GM18909 (cell line): ENCODE data around the gene DLG1.

Experiments used
- ATAC-seq: cut with Tn5 transposase; IDR thresholded peaks from one replicate; pipeline ENCODE4 v1.9.1; 2021; ENCODE audit warnings: mild to moderate bottlenecking; ENCODE audit not compliant: unreplicated experiment, poor library complexity

DLG1 gene

DNA sequence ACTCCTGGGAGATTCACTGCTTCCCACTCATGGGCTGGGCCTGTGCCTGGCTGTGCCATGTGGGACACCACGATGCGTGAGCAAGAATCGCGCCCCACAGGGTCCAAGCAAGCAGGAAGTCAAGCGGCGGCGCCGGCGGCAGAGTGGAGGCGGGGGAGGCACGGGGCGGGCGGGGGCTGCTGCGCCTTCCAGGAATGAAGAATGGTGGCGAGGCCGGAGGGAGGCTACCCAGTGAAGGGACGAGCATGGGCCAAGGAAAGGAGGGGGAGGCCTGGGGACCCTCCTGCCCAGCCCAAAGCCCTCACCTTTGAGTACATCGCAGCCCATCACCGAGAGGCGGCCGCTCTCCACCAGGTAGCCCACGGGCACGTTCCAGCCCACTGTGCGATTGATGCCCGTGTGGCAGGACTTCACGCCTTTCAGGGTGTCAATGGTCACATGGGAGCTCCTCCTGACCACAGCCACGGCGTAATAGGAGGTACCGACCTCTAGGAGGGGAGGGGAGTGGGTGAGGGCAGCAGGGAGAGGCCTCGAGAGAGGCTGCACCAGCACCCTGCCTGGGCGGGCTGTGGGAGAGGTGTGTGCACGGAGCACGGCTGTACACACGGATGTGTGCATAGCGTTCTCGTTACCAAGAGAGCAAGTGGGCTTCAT is 274.3 kb downstream of the DLG1 start:
- ATAC-seq: peak; percentile 2

DNA sequence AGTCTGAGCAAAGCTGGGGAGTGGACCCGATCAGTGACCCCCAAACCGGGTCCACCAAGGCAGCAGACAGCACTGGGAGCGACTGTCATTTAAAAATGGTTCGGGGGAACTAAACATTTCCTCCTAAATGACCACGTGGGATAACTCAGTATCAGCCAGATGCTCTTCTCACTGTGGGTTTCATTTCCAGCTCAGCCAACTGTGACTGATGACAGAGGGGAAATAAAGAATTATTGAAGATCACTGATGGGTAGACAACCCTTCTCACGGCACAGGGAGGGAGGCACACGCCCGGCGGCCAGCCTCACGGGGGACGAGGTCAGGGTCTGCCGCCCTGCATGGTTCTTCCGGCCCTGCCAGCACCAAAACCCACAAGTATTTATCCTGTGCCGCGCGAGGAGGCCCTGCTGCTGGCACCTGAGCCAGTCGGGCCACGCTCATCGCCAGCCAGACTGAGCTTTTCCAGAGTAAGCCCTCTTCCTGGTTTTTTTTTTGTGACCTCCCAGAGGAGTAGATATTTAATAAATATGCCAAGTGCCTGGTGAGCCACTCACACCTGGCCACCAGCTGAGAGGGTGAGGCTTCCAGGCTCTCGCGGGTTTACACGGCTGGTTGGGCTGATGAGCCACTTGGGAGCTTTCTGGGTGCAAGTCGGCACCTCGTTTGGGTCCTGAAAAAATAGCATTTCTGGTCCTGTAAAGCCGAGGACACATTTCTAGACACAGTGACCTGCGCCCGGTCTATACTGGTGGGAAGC is 275.0 kb downstream of the DLG1 start:
- ATAC-seq: peak; percentile 65

DNA sequence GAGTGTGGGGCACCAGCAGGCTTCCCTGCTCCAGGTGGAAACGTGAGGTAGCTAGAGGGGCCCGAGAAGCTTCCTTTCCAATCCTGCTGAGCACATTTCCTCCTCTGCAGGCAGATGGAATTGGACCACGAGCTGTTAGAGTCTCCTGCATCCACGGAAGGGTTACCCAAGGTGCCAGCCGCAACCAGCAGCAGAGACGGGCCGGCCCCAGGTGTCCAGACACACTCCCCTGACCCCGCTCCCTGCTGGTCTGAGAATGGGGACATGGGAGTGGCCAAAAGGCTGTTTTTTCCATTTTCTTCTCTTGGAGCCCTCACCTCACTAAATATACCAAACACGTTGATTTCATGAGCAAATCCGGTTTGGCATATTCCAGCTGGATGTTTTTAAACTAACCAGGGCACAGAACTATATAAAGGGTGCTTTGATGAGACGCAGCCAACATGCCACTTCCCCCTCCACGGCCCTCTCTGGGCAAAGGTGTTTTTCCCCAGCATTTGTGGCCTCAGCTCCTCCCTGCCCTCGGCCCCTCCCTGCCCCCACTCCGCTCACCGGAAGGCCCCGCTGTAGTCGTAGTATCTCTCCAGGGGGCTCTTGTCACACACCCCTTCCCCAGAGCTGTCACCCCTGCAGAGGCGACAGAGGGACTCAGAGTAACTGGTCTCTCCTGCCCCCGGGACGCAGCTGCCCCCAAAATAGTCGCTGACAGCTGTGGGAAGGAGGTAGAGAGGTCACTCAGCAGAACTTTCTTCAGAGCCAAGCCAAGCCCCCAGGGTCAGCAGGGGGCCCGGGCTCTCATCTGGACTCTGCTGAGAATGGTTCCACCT is 275.8 kb downstream of the DLG1 start:
- peak; percentile 11 for ATAC-seq

DNA sequence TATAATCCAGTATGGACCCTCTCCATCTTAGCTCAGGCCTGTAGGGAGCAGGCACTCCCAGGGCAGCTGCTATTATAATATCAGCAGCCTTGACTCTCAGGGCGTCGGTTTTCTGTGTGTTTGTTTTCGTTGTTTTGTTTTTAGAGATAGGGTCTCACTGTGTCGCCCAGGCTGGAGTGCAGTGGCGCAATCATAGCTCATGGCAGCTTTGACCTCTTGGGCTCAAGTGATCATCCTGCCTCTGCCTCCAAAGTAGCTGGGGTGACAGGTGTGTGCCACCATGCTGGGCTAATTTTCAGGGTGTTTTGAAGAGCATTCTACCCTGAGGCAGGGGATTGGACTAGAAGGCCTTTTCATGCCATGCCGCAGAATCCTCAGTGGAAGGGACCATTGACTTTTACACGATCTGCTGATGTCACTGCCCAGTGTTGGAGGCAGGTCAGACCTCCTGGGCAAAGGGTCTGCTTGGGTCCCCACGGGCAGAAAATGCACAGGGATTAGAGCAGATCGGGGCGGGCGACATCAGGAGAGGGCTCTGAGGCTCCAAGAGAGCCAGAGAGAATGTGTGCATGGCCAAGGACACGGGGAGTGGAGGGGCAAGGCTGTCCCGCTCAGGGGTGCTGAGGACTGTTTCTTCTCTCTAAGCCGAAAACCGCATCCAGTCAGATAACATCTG is 276.5 kb downstream of the DLG1 start:
- no peak for ATAC-seq

DNA sequence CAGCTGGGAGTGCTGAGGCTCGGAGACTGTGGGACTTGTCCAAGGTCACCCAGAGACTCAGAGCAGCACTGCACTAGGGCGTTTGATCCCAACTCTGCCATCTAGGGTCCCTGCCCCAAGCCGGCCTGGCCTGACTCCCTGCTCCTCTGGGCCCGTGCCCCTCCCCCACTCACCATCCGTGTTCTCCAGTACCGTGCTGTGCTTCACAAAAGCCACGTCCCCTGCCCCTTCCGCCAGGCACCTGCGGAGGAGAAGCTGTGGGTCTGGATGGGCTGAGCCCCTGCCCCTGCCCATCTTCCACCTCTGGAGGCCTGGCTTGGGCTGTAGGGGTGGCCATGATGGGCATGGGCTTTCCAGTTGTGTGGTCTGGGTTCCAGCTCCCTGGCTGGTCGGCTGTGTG is 277.2 kb downstream of the DLG1 start:
- no peak for ATAC-seq

DNA sequence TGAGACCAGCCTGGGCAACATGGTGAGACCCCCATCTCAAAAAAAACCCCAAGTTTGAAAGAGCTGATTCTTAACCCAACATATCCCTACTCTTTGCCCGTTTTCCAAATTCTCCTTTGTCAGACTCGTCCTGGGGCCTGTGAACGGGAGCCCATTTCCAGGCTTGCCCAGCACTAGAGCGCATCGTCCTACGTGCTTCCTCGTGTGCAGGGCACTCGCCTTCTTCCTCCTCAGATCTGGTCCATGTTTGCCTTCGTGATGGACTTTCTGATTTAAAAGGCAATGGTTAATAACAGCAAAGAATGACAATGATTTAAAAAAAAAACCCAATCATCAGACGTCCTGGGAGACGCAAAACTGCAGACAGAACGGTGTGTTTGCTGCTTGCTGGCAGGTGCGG is 278.9 kb downstream of the DLG1 start:
- ATAC-seq: no peak

DNA sequence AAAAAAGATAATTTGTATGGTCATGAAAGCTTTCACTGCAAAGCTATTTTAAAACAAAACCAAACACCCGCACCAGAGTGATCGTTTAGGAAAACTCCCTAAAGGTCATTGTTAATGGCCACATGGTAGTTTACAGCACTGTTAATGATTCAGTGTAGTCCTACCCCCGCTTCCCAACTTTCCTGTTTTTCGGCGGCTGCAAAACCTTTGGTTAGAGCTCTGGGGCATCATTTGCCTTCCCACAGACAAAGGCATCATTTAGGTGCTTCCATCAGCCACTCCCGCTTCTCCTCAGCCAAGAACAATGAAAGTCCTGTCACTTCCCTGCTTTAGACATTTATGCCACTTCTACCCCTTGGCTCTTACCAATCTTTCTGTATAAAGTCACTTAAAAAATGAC is 279.4 kb downstream of the DLG1 start:
- ATAC-seq: no peak

DNA sequence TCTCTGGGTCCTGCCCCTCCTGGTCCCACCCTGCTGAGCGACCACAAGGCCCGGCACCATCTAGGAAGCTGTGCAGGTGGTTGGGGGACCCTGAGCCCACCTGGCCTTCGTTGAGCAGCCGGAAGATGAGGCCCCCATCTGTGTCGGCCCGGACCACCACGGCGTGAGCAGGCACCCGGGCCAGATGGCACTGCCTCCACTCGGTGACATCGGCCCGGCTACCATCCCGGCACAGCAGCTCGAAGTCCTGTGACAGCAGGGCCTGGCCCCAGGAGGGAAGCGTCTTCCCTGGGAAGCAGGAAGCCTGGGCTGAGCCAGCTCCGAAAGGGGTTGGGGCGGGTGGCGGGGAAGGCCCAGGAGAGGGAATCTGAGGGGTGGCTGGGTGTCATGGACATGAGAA is 281.4 kb downstream of the DLG1 start:
- no peak for ATAC-seq

DNA sequence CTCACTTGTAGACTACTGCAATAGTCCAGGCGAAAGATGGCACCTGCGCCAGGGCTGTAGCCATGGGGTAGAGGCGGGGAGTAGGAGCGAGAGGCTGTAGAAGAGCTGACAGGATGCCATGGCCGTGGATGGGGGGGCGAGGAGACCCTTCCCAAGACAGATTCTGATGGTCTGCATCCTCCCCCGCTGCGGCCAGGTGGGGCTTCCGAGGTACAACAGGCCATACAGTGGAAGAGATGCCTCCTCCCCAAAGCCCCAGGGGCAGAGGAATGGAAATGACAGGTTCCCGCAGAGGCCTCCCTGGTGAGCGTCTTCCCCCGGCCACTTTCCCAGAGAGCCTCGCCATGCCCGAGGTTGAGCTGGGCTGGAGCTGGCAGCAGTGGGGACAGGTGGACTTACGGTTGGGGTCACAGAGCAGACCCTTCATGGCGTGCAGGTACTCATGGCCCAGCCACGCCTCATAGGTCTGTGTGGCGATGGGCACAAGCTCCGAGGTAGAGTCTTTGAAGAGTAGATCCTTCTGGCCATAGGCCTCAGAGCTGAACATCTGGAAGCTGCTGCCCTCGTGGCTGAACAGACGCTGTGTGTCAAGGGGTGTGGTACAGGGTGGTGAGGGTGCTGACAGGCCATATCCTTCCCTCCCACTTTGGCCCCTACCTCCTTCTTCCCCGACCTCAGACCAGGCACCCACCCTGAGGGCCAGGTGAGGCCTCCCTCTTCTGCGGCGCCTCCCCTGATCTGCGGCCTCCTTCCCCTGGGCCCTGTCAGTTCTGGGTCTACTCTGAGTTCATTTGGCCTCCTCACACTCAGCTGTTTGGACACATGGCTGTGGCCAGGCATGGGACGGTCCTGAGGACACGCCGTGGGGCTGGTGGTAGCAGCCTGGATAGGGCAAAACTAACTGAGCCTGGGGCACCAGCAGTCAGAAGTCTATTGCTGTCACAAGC is 282.3 kb downstream of the DLG1 start:
- no peak for ATAC-seq

DNA sequence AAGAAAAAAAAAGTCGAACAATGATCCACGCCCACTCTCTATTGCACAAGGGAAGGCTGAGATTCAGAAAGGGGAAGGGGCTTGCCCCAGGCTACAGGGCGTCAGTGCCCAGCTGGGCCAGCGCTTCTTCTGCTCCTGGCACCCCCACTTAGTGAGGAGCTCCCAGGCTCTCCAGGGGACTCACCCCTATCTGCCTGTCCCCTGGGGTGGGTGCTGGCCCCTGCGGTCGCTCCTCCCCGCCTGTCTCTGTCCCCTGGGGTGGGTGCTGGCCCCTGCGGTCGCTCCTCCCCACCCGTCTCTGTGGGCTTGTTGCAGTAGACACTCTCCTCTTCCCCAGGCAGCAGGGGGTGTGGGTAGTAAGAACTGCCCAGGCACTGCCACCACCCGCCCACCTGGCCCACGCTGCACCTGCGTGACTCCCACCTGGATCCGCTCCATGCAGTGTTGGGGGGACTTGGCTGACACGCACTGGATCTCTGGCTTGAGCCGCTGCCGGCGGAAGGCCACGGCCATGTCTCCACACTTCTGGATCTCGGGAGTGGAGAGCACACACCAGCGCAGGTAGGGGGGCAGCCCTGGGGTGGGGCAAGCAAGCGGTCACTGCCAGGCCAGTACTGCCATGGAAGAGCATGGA is 283.4 kb downstream of the DLG1 start:
- ATAC-seq: no peak

DNA sequence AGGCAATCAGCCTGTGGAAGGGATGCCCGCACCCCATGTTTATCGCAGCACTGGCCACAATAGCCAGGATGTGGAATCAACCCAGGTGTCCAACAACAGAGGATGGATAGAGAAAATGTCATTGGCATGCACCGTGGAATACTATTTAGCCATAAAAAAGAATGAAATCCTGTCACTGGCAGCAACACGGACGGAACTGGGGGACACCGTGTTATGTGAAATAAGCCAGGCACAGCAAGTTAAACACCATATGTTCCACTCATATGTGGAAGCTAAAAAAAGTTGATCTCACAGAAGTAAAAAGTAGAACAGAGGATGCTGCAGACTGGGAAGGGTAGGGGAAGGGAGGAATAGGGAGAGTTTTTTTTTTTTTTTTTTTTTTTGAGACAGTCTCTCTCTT is 284.4 kb downstream of the DLG1 start:
- no peak for ATAC-seq

DNA sequence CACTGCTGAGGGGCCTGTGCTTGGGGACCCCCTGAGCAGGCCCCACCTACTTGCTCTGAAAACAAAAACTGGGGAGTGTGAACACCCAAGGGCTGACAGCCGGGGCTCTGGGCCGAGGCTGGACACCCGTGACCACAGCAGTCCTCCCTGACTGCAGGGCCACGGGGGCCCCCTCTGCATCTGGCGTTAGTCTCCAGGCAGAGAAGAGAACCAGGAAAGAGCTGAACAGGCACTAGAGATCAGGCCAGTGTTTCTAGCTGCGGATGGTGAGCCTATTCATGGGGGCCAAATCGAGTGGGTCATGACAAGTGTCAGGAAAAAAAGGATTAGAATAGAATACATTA is 285.9 kb downstream of the DLG1 start:
- no peak for ATAC-seq

DNA sequence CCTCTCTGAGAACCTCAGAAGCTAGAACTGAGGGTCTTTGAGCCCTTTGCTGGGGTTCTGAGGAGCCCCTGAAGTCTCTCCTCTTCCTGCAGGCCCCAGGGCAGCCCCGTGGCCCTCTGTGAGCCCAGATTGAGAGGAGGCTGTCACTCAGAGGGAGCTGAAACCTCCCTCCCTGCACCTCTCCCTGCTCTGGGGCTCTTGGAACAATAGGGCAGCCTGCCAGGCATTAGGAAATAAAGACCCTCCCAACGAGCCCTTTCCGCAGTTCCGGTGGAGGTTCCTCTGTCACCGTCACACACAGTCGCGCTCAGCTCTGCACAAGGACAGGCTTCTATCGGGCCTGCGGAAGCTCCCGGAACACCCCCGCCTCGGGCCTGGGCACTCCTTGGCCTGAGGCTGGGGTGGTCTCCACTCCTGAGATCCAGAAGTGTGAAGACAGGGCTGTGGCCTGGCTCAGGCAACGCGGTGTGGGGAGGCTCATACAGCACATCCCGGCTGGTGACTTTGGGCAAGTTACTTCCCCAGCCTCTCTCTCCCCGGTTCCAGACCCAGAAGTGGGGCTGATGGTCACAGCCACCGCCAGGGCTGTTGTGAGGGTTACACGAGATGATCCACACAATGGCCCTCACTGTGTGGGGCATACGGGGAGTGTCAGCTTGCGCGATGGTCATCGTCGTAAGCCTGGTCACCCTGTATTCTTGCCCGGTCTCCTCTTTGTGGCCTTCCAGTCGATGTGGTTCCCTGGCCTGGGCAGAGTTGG is 286.5 kb downstream of the DLG1 start:
- no peak for ATAC-seq

DNA sequence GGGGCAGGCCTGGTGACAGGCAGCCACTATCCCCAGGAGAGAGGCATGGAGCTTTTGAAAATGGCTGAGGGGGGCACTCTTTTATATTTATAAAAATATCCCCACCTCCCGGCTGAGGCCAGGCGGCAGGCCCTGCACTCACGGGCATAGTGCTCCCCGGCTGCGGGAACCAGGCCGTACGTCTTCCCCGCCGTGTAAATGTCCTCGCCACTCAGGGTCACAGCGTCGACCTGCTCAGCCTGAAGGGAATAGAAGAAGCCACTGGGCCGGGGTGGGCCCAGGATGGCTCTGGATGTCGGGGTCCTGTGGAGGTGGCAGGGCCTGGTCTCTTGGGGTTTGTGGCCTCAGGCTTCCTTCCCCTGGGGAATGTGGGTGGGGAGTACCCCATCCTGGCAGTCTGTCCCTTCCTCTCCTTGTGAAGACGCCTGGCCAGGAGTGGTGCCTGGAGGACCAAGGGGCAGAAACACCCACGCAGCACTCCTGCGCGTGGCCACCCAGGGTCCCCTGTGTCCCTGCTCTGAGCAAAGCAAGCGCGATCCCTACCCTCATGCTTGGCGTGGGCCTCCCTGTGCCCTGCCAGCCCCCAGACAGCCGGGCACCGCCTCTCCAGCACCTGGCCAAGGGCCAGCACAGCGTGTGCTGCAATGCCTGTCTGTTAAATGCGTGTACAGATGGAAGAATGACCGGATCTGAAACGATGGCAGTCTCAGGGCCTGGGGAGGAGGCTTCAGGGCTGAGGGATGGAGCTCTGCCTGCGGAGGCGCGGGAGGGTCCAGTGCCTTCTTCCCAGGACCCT is 287.7 kb downstream of the DLG1 start:
- no peak for ATAC-seq

DNA sequence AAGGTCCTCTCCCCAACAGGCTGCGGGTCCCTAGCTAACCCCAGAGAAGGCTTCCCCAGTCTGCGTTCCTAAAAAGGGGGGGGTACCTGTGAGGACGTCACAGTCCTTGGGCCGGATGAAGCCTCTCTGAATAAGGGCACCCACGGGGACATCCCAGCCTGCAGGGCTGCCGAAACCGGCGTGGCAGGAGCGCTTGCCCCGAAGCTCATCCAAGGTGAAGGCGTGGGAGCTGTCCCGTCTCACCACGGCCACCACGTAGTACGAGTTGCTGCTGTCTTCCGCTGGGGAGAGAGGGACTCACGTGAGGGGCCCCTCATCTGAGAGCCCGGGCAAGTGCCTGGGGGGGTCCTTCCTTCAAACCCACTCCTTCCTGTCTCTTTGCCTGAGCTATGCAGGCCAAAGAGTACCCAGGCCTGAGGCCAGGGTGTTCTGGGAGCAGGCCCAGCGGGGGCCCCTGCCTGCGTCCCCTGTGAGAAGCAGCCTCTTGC is 288.8 kb downstream of the DLG1 start:
- no peak for ATAC-seq

DNA sequence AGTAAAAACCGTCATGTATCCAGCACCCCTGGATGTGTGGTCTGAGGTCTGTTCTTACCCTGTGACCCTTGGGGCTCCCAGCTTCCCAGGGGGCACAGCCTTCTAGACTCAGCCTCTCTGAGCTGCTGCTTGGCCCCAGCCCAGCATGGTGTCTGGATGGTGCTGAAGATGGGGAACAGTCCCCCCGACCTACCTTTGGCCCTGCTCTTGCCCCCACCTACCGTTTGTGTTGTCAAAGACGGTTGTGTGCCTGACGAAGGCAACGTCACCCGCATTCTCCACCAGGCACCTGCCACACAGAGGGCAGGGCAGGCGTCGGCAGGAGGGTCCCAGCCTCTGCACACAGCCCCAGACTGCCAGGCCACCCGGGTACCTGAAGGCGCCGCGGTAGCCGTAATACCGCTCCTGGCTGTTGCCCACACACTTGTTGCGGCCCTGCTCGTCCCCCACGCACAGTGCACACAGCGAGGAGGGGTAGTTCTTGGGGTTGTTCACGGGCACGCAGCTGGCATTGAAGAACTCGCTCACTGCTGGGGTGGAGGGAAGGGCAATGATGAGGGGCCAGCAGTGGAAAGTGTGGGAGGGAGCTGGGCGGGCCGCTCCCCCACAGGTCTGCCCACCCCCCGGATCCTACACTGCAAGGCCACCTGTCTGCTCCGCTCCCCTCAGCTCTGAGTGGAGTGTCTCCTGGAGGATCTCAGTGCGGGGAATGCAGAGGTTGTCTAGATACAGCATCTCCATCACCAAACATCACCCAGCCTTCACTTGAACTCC is 289.8 kb downstream of the DLG1 start:
- no peak for ATAC-seq

DNA sequence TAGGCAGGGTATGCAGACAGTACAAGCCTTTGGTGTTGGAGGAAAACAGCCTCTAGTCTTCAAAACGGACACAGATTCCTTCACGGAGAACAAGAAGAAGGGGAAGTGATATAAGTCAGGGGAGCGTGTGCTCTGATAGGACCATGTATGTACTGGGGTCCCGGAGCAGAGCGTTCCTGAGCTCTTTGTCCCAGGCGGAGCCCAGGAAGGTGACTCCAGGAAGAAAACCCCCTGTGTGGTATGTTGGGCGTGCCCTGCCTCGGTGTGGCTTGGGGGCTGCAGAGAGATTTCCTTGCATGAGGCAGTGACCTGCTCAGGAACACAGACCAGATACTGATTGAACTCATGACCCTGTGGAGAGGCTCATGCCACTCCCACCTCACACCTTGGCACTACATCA is 290.5 kb downstream of the DLG1 start:
- no peak for ATAC-seq
